GM23338 (cell line): ENCODE results near the gene TRIM22. TPM values are rescaled to one million over a fixed set of nuclear protein-coding genes. Genes with fewer than 3 reads are reported as not detected.
A peak's percentile ranks its signal among the peaks of the same experiment; 100 is the strongest.

Source experiments
- ATAC-seq: fragments of 200-7000 bp; cut with Tn5 transposase; 3 replicates; pipeline ENCODE4 v1.9.1; 2020
- DNase-seq: peaks from one replicate; pipeline ENCODE4 v3.0.0-alpha.2; 2015; ENCODE audit warnings: low spot score
- H2AFZ ChIP-seq: fragments of 200-600 bp; sonication (generic); 2 replicates; pipeline ENCODE4 v1.8.0; 2016; ENCODE audit warnings: antibody characterized with exemption, mild to moderate bottlenecking, moderate library complexity
- H3F3A ChIP-seq: fragments of 200-600 bp; sonication (generic); replicated peaks from 2 replicates; pipeline ENCODE4 v1.8.0; 2017; ENCODE audit warnings: antibody characterized with exemption, mixed run types, low read depth
- H3K27ac ChIP-seq: fragments of 200-600 bp; sonication (generic); 2 replicates; pipeline ENCODE4 v1.6.1; 2016; ENCODE audit warnings: low read depth
- H3K27me3 ChIP-seq: fragments of 200-600 bp; sonication (generic); 2 replicates; pipeline ENCODE4 v1.8.0; 2016; ENCODE audit warnings: mild to moderate bottlenecking, mixed run types, moderate library complexity; ENCODE audit not compliant: insufficient read depth
- H3K36me3 ChIP-seq: fragments of 200-600 bp; sonication (generic); 2 replicates; pipeline ENCODE4 v1.8.0; 2016; ENCODE audit warnings: mild to moderate bottlenecking; ENCODE audit not compliant: insufficient read depth
- H3K4me1 ChIP-seq: fragments of 200-600 bp; sonication (generic); 2 replicates; pipeline ENCODE4 v1.8.0; 2016; ENCODE audit warnings: mild to moderate bottlenecking, moderate library complexity; ENCODE audit not compliant: insufficient read depth
- H3K4me2 ChIP-seq: fragments of 200-600 bp; sonication (generic); 2 replicates; pipeline ENCODE4 v1.7.1; 2017; ENCODE audit warnings: mixed run types
- H3K4me3 ChIP-seq: fragments of 200-600 bp; sonication (generic); 2 replicates; pipeline ENCODE4 v1.6.1; 2016; ENCODE audit warnings: mixed run types
- H3K79me2 ChIP-seq: fragments of 200-600 bp; sonication (generic); replicated peaks from 2 replicates; pipeline ENCODE4 v1.8.0; 2017; ENCODE audit warnings: mild to moderate bottlenecking; ENCODE audit not compliant: insufficient read depth
- H3K9me2 ChIP-seq: fragments of 200-600 bp; sonication (generic); 2 replicates; pipeline ENCODE4 v1.8.0; 2017; ENCODE audit not compliant: insufficient read depth
- H4K20me1 ChIP-seq: fragments of 200-600 bp; sonication (generic); replicated peaks from 2 replicates; pipeline ENCODE4 v1.8.0; 2017; ENCODE audit warnings: mild to moderate bottlenecking; ENCODE audit not compliant: insufficient read depth
- H3K27ac Mint-ChIP-seq: 2 replicates; pipeline ENCODE4 v1.8.0; 2020; ENCODE audit warnings: inconsistent platforms, mild to moderate bottlenecking, moderate library complexity, mixed read lengths
- H3K27me3 Mint-ChIP-seq: 3 replicates; pipeline ENCODE4 v1.8.0; 2022; ENCODE audit warnings: low read depth, mild to moderate bottlenecking, moderate library complexity, mixed read lengths, inconsistent platforms; ENCODE audit not compliant: insufficient read depth, poor library complexity
- H3K36me3 Mint-ChIP-seq: 3 replicates; pipeline ENCODE4 v1.8.0; 2021; ENCODE audit warnings: low read depth, mild to moderate bottlenecking, inconsistent platforms, moderate library complexity, mixed read lengths
- H3K4me1 Mint-ChIP-seq: 3 replicates; pipeline ENCODE4 v1.8.0; 2020; ENCODE audit warnings: mild to moderate bottlenecking, inconsistent platforms, mixed read lengths
- H3K4me3 Mint-ChIP-seq: 3 replicates; pipeline ENCODE4 v1.8.0; 2021; ENCODE audit warnings: moderate library complexity, mild to moderate bottlenecking, inconsistent platforms, mixed read lengths
- H3K9me3 Mint-ChIP-seq: 3 replicates; pipeline ENCODE4 v1.8.0; 2020; ENCODE audit warnings: moderate library complexity, mild to moderate bottlenecking, inconsistent platforms, mixed read lengths
- CTCF ChIP-seq, 2 experiments: fragments of 200-600 bp in 1 of 2; sonication (generic) in 1 of 2; conservative IDR thresholded peaks; 2 replicates each; pipeline versions ENCODE4 v1.5.1 to v1.6.1; 2016 to 2017; ENCODE audit warnings: antibody characterized with exemption in 2 of 2, low read depth in 2 of 2, mild to moderate bottlenecking in 2 of 2, moderate library complexity in 1 of 2
- EZH2phosphoT487 ChIP-seq: fragments of 200-600 bp; sonication (generic); IDR thresholded peaks from one replicate; pipeline ENCODE4 v1.8.1; 2018; ENCODE audit warnings: antibody characterized with exemption; ENCODE audit not compliant: unreplicated experiment
- JUNB ChIP-seq: IDR thresholded peaks from one replicate; pipeline ENCODE4 v1.6.1; 2016; ENCODE audit warnings: antibody characterized with exemption; ENCODE audit not compliant: unreplicated experiment
- NANOG ChIP-seq: IDR thresholded peaks from 2 replicates; pipeline ENCODE4 v1.6.1; 2016; ENCODE audit warnings: antibody characterized with exemption, borderline replicate concordance
- REST ChIP-seq: IDR thresholded peaks from one replicate; pipeline ENCODE4 v1.6.1; 2018; ENCODE audit warnings: antibody characterized with exemption; ENCODE audit not compliant: unreplicated experiment
- STAT1 ChIP-seq: IDR thresholded peaks from one replicate; pipeline ENCODE4 v1.6.1; 2016; ENCODE audit warnings: antibody characterized with exemption; ENCODE audit not compliant: unreplicated experiment
- ZNF114 ChIP-seq: fragments of 250-450 bp; sonication (Bioruptor Pico); IDR thresholded peaks from 2 replicates; pipeline ENCODE4 v1.5.0; 2020; ENCODE audit warnings: mild to moderate bottlenecking, moderate library complexity
- ZNF331 ChIP-seq: fragments of 250-450 bp; sonication (Bioruptor Pico); IDR thresholded peaks from 2 replicates; pipeline ENCODE4 v1.5.0; 2020; ENCODE audit warnings: low read depth, mild to moderate bottlenecking, moderate library complexity
- long read RNA-seq: library from polyadenylated mRNA; unstranded; transcript quantifications from one replicate; pipeline ENCODE4 v2.0.0, GENCODE V29; 2020; ENCODE audit not compliant: unreplicated experiment
- polyA plus RNA-seq: library from polyadenylated mRNA; unstranded; fragments of >200 nt; fragmentation: Nextera tagmentation; extraction: Ambion mirVana; gene quantifications from 2 replicates; pipeline ENCODE4 v1.2.1, GENCODE V29; 2016
- total RNA-seq: library from RNA; depleted of rRNA; stranded (reverse); fragments of >200 nt; shearing (Covaris generic); gene quantifications from 2 replicates; pipeline ENCODE4 v1.2.3, GENCODE V29; 2014; rRNA removed
- TF ChIP-seq, protein P1 (sequence below): IDR thresholded peaks from 2 replicates; pipeline ENCODE4 v1.6.1; 2016; ENCODE audit warnings: antibody characterized with exemption

The TRIM22 gene, protein sequence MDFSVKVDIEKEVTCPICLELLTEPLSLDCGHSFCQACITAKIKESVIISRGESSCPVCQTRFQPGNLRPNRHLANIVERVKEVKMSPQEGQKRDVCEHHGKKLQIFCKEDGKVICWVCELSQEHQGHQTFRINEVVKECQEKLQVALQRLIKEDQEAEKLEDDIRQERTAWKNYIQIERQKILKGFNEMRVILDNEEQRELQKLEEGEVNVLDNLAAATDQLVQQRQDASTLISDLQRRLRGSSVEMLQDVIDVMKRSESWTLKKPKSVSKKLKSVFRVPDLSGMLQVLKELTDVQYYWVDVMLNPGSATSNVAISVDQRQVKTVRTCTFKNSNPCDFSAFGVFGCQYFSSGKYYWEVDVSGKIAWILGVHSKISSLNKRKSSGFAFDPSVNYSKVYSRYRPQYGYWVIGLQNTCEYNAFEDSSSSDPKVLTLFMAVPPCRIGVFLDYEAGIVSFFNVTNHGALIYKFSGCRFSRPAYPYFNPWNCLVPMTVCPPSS
- total RNA-seq: 30.9 and 41.1 TPM in 2 replicates
- 17.8 and 23.9 TPM in 2 replicates for polyA plus RNA-seq
- long read RNA-seq, transcript TRIM22-201 (8 exons, 2,989 nt): major isoform, 5 of 8 reads
- long read RNA-seq, partial matches to known transcripts: 0 of 8 reads
- long read RNA-seq, other reads (novel, unspliced or antisense): 3 of 8 reads

- Mint-ChIP-seq H3K4me3 (peak within 1 kb of the TSS; percentile 63), H3K4me1 (peaks cover 31% of the 10 kb centered on the region), H3K36me3 (peaks cover 16% of the 10 kb centered on the region), H3K27me3 (peaks cover 4% of the 10 kb centered on the region), H3K9me3 (peaks cover 11% of the 10 kb centered on the region; the same call in 2 of the 3 replicates), H3K27ac (peak within 1 kb of the TSS; percentile 92)
- Histone ChIP-seq H4K20me1 (no peaks in the 10 kb centered on the region), H3K79me2 (peaks cover 32% of the 10 kb centered on the region), H3K27ac (peak within 1 kb of the TSS; percentile 94), H3K4me3 (peak within 1 kb of the TSS; percentile 41), H3F3A (no peaks in the 10 kb centered on the region), H3K36me3 (no peaks in the 10 kb centered on the region), H3K4me2 (peak within 1 kb of the TSS; percentile 63), H3K4me1 (peaks cover 21% of the 10 kb centered on the region), H3K9me2 (0 out of 2 replicates have a peak, but pooled peaks cover 4% of the 10 kb centered on the region), H3K27me3 (no peaks in the 10 kb centered on the region), H2AFZ (no peak within 1 kb of the TSS)
- DNase-seq (peak; percentile 81), ATAC-seq (peak; percentile 81)
- no peak for TF ChIP-seq EZH2phosphoT487
- TF ChIP-seq, protein P1, sequence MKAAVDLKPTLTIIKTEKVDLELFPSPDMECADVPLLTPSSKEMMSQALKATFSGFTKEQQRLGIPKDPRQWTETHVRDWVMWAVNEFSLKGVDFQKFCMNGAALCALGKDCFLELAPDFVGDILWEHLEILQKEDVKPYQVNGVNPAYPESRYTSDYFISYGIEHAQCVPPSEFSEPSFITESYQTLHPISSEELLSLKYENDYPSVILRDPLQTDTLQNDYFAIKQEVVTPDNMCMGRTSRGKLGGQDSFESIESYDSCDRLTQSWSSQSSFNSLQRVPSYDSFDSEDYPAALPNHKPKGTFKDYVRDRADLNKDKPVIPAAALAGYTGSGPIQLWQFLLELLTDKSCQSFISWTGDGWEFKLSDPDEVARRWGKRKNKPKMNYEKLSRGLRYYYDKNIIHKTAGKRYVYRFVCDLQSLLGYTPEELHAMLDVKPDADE: no peak
- no peak for TF ChIP-seq JUNB
- no peak for TF ChIP-seq STAT1
- TF ChIP-seq ZNF331: no peak
- TF ChIP-seq REST: no peak
- no peak for TF ChIP-seq NANOG
- TF ChIP-seq CTCF (conservative IDR thresholded peaks at IDR 0.05; ENCODE audit: low read depth in 2 of 2): no peak
- no peak for TF ChIP-seq ZNF114 (CRISPR knock-in tag)
Measured at GRCh38 chr11:5689551-5689983, at the start of gene TRIM22. Gene TRIM22, plus strand, starts transcription at chr11:5689790. Its CDS starts 6,443 bp downstream, at chr11:5696233.
